ENCODE measurements around the gene SRP72.

SRP72 gene

DNA sequence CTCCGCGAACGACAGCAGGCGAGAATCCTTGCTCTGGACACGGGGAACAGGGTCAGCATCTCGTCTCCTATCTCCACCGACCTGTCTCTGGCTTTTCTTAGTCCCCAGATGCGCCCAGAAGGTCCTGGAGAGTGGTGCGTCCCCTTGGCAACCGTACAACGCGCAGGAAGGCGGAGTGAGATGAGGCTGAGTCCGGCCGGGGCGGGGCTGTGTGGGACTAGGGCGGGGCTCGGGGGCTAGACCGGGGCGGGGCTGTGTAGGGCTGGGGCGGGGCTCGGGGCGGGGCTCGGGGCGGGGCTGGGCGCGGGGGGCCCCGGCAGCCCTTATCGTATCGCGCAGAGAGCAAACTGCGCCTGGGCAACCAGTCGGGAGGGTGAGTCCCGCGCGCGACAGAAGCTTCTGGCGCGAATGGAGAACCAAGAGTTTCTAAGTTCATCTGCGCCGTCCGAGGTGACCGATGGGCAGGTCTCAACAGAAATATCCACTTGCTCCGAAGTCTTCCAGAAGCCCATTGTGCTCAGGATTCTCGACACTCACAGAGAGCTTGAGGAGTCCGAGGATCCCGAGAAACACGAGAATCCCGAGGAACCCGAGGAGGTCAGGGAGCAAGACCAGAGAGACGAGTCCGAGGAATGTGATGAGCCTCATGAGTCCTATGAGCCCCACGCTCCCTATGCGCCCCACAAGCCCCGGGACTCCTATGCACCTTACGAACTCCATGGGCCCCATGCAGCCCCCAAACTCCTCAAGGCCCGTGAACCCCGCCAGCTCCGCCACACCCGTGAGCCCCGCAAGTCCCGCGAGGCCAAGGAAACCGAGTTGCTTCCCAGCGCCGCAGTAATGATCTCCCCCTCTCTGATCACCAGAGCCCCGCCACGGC is 63.1 kb downstream of the SRP72 start:
- peak; percentile 62 for DNase-seq (ENCODE audit: insufficient read length)
- FAIRE-seq: peak; percentile 80
- TF ChIP-seq POLR2A (IDR thresholded peaks at IDR 0.05; ENCODE audit: low read depth, low read length) (no peak), TAF1 (IDR thresholded peaks at IDR 0.05; ENCODE audit: borderline replicate concordance, low read depth, low read length) (no peak), POLR2AphosphoS5 (IDR thresholded peaks at IDR 0.05; ENCODE audit: low read depth, low read length) (no peak)

DNA sequence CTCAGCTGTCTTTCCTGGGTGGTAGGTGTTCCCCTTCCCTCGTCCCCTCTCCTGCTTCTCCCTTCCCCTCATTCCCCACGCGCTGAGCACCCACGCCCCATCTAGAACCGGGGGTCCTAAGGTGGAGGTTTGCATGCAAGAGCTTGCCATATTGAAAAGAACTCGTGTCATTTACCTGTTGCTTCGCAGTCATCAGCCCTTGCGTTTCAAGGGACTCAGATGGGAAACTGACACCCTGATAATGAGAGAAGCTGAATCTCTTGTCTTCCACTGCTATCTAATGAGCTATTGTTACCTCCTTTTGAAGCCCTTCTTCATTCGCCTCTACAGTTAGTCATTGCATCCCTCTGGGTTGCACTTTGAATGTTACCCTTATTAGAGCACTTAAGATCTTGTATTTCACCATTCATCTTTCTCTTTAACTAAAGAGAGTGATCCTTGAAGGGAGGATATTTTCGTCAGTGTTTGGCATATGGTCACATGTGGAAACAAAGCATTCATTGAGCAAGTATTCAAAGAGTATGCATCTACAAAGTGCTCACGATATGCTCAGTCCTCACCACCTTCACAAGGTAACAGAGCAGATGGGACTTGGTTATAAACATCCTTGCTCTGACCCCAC is 63.8 kb downstream of the SRP72 start:
- no peak for DNase-seq (ENCODE audit: insufficient read length)
- no peak for TF ChIP-seq POLR2A (IDR thresholded peaks at IDR 0.05; ENCODE audit: low read depth, low read length)
- TF ChIP-seq POLR2AphosphoS5 (IDR thresholded peaks at IDR 0.05; ENCODE audit: low read depth, low read length): no peak
- no peak for TF ChIP-seq TAF1 (IDR thresholded peaks at IDR 0.05; ENCODE audit: borderline replicate concordance, low read depth, low read length)
- FAIRE-seq: no peak

DNA sequence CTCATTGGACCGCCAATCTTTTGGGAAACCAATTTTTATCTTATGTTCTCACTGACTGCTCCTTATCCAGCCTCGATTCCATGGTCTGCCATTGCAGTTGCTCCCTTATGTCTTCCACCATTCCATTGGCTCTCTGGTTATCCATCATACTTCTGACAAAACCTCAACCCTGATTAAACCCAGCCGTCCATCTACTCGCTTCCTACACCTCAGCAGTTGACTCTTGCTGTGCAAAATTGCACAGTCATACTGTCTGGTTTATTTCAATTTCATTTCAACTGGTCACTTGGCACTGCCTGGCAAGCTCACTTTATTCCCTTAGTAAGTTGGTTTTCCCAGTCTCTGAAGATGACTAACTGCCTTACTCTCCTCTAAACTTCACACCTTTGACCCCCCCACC is 64.4 kb downstream of the SRP72 start:
- FAIRE-seq (no peak), DNase-seq (ENCODE audit: insufficient read length) (no peak)
- TF ChIP-seq POLR2AphosphoS5 (IDR thresholded peaks at IDR 0.05; ENCODE audit: low read depth, low read length): no peak
- TF ChIP-seq POLR2A (IDR thresholded peaks at IDR 0.05; ENCODE audit: low read depth, low read length): no peak
- TF ChIP-seq TAF1 (IDR thresholded peaks at IDR 0.05; ENCODE audit: borderline replicate concordance, low read depth, low read length): no peak

GRCh38 chr4:56532239-56532638 is 64.8 kb downstream of the SRP72 start:
- no peak for TF ChIP-seq TAF1 (IDR thresholded peaks at IDR 0.05; ENCODE audit: borderline replicate concordance, low read depth, low read length)
- no peak for TF ChIP-seq POLR2AphosphoS5 (IDR thresholded peaks at IDR 0.05; ENCODE audit: low read depth, low read length)
- no peak for TF ChIP-seq POLR2A (IDR thresholded peaks at IDR 0.05; ENCODE audit: low read depth, low read length)
- DNase-seq (ENCODE audit: insufficient read length) (no peak), FAIRE-seq (no peak)

DNA sequence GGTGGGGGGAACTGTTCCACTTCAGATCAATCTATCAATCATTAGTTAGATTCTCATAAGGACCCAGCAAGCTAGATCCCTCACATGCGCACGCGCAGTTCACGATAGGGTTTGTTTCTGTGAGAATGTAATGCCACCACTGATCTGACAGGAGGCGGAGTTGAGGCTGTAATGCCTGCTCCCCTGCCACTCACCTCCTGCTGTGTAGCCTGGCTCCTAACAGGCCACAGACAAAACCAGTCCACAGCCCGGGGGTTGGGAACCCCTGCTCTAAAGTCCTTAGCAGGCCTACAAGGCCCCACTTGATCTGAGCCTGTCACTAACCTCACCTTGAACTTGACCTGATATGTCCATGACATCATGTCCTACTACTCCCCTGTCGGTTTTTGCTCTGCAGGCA is 68.5 kb downstream of the SRP72 start:
- no peak for TF ChIP-seq TAF1 (IDR thresholded peaks at IDR 0.05; ENCODE audit: borderline replicate concordance, low read depth, low read length)
- TF ChIP-seq POLR2A (IDR thresholded peaks at IDR 0.05; ENCODE audit: low read depth, low read length): no peak
- TF ChIP-seq POLR2AphosphoS5 (IDR thresholded peaks at IDR 0.05; ENCODE audit: low read depth, low read length): no peak
- FAIRE-seq (no peak), DNase-seq (ENCODE audit: insufficient read length) (no peak)

GRCh38 chr4:56537147-56537546 is 69.7 kb downstream of the SRP72 start:
- TF ChIP-seq POLR2A (IDR thresholded peaks at IDR 0.05; ENCODE audit: low read depth, low read length) (no peak), POLR2AphosphoS5 (IDR thresholded peaks at IDR 0.05; ENCODE audit: low read depth, low read length) (no peak), TAF1 (IDR thresholded peaks at IDR 0.05; ENCODE audit: borderline replicate concordance, low read depth, low read length) (no peak)
- no peak for DNase-seq (ENCODE audit: insufficient read length)
- no peak for FAIRE-seq

- no peak for DNase-seq (ENCODE audit: insufficient read length)
- TF ChIP-seq TAF1 (IDR thresholded peaks at IDR 0.05; ENCODE audit: borderline replicate concordance, low read depth, low read length) (no peak), POLR2A (IDR thresholded peaks at IDR 0.05; ENCODE audit: low read depth, low read length) (no peak), POLR2AphosphoS5 (IDR thresholded peaks at IDR 0.05; ENCODE audit: low read depth, low read length) (no peak)
- FAIRE-seq: no peak
Observed at GRCh38 chr4:56540826-56541225, 73.4 kb downstream of the SRP72 start.

DNA sequence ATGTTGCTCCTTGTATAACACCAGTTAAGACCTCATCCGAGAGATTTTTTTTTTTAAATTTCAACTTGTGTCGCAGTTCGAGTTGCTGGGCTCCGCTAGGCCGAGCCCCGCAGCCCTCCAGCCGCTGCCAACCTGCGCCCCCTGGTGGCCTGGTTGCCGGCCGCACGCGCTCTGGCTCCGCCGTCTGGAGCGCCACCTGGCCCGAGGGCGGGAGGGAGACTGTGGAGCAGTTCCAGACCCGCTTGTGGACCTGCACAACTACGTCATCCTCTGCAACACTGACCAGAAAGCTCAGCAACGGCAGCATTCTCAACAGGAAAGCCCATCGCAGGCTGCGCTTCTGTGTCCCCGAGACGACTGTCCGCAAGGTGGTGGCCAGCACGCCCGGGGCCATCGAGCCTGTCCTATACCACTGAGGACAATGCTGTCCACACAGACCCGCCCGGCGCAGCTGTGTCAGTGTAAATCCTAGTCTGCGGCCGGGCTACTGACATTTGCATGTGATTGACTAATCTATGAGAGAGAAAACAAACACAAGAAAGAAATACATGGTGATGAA is 77.2 kb downstream of the SRP72 start:
- FAIRE-seq (peak; percentile 85), DNase-seq (ENCODE audit: insufficient read length) (peak; percentile 67)
- TF ChIP-seq POLR2AphosphoS5 (IDR thresholded peaks at IDR 0.05; ENCODE audit: low read depth, low read length): no peak
- TF ChIP-seq POLR2A (IDR thresholded peaks at IDR 0.05; ENCODE audit: low read depth, low read length): no peak
- no peak for TF ChIP-seq TAF1 (IDR thresholded peaks at IDR 0.05; ENCODE audit: borderline replicate concordance, low read depth, low read length)

DNA sequence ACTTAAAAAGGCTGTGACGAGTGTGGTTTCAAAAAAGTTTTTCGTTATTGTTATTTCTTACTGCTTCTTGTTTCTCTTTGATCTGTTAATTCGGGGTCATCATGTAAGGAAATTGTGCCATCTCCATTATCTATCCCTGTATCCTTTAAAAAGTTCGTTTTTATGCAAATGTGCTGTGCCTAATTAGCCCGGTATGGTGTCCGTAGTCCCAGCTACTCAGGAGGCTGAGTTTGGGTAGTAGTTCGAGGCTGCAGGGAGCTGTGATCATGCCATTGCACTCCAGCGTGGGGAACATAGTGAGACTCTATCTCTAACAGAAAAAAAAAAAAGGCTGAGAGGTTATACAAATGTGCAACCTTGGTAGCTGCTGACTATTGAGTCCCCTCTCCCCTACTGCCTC is 83.2 kb downstream of the SRP72 start:
- TF ChIP-seq TAF1 (IDR thresholded peaks at IDR 0.05; ENCODE audit: borderline replicate concordance, low read depth, low read length) (no peak), POLR2AphosphoS5 (IDR thresholded peaks at IDR 0.05; ENCODE audit: low read depth, low read length) (no peak), POLR2A (IDR thresholded peaks at IDR 0.05; ENCODE audit: low read depth, low read length) (no peak)
- no peak for DNase-seq (ENCODE audit: insufficient read length)
- no peak for FAIRE-seq

DNA sequence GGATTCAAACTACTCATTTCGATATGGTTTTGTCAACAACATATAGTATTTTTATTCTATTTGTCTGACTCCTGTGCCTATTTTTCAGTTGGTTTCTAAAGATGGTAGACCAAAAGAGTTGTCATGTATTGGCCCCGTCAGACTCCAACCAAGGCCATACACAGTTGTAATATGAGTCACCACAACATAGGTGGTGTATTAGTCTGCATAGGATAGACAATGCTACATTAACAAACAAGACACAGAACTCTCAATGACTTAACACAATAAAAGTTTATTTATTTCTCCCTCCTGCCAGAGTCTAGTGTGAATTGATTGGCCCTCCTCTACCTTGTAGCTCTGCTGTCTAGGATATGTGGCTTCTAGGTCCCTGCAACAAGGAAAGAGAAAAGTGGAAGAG is 84.1 kb downstream of the SRP72 start:
- TF ChIP-seq TAF1 (IDR thresholded peaks at IDR 0.05; ENCODE audit: borderline replicate concordance, low read depth, low read length): no peak
- TF ChIP-seq POLR2A (IDR thresholded peaks at IDR 0.05; ENCODE audit: low read depth, low read length): no peak
- no peak for TF ChIP-seq POLR2AphosphoS5 (IDR thresholded peaks at IDR 0.05; ENCODE audit: low read depth, low read length)
- DNase-seq (ENCODE audit: insufficient read length): no peak
- FAIRE-seq: no peak

- FAIRE-seq (no peak), DNase-seq (ENCODE audit: insufficient read length) (no peak)
- no peak for TF ChIP-seq TAF1 (IDR thresholded peaks at IDR 0.05; ENCODE audit: borderline replicate concordance, low read depth, low read length)
- TF ChIP-seq POLR2A (IDR thresholded peaks at IDR 0.05; ENCODE audit: low read depth, low read length): no peak
- TF ChIP-seq POLR2AphosphoS5 (IDR thresholded peaks at IDR 0.05; ENCODE audit: low read depth, low read length): no peak
Observed at GRCh38 chr4:56552273-56552672, 84.9 kb downstream of the SRP72 start.
